Hepatocyte (in vitro differentiated cells): ENCODE data around the gene LMX1A. TPM values are rescaled to one million over a fixed set of nuclear protein-coding genes. Genes with fewer than 3 reads are reported as not detected.

Experiments
- DNase-seq: peaks from one replicate; pipeline ENCODE4 v3.0.0-alpha.2; 2016; ENCODE audit warnings: low spot score
- H2AFZ ChIP-seq: fragments of 200-600 bp; sonication (generic); 2 replicates; pipeline ENCODE4 v1.6.0; 2016; ENCODE audit warnings: antibody characterized with exemption, mild to moderate bottlenecking
- H3K27ac ChIP-seq: fragments of 200-600 bp; sonication (generic); 2 replicates; pipeline ENCODE4 v1.5.1; 2016; ENCODE audit warnings: mild to moderate bottlenecking
- H3K27me3 ChIP-seq: fragments of 200-600 bp; sonication (generic); 2 replicates; pipeline ENCODE4 v1.6.1; 2016
- H3K36me3 ChIP-seq: fragments of 200-600 bp; sonication (generic); replicated peaks from 2 replicates; pipeline ENCODE4 v1.5.1; 2016; ENCODE audit warnings: low read depth; ENCODE audit not compliant: insufficient read depth
- H3K4me1 ChIP-seq: fragments of 200-600 bp; sonication (generic); 2 replicates; pipeline ENCODE4 v1.5.1; 2016; ENCODE audit warnings: mild to moderate bottlenecking, moderate library complexity; ENCODE audit not compliant: insufficient read depth
- H3K4me2 ChIP-seq: fragments of 200-600 bp; sonication (generic); 2 replicates; pipeline ENCODE4 v1.6.0; 2016
- H3K4me3 ChIP-seq: fragments of 200-600 bp; sonication (generic); 2 replicates; pipeline ENCODE4 v1.5.1; 2016; ENCODE audit warnings: mild to moderate bottlenecking
- H3K79me2 ChIP-seq: fragments of 200-600 bp; sonication (generic); 2 replicates; pipeline ENCODE4 v1.6.0; 2017; ENCODE audit warnings: mild to moderate bottlenecking
- H3K9me2 ChIP-seq: fragments of 200-600 bp; sonication (generic); replicated peaks from 2 replicates; pipeline ENCODE4 v1.6.0; 2017; ENCODE audit warnings: mild to moderate bottlenecking; ENCODE audit not compliant: insufficient read depth
- H3K9me3 ChIP-seq: fragments of 200-600 bp; sonication (generic); 2 replicates; pipeline ENCODE4 v1.5.1; 2016; ENCODE audit warnings: low read depth, mild to moderate bottlenecking
- H4K20me1 ChIP-seq: fragments of 200-600 bp; sonication (generic); 2 replicates; pipeline ENCODE4 v1.6.0; 2016; ENCODE audit warnings: mild to moderate bottlenecking; ENCODE audit not compliant: insufficient read depth, poor library complexity, severe bottlenecking
- EZH2 ChIP-seq: fragments of 200-600 bp; sonication (generic); IDR thresholded peaks from 2 replicates; pipeline ENCODE4 v1.6.1; 2016; ENCODE audit warnings: antibody characterized with exemption, mild to moderate bottlenecking, borderline replicate concordance
- EZH2phosphoT487 ChIP-seq: fragments of 200-600 bp; sonication (generic); IDR thresholded peaks from one replicate; pipeline ENCODE4 v1.6.1; 2018; ENCODE audit warnings: antibody characterized with exemption, mild to moderate bottlenecking, low read depth, moderate library complexity; ENCODE audit not compliant: unreplicated experiment, severe bottlenecking
- WGBS: methylation state at CpG from one replicate; pipeline ENCODE4 v1.1.6; 2016; ENCODE audit warnings: low lambda C conversion rate; ENCODE audit errors: missing lambda C conversion rate; 5-methylcytosine and 5-hydroxymethylcytosine counted together
- polyA plus RNA-seq: library from polyadenylated mRNA; unstranded; fragments of >200 nt; fragmentation: Nextera tagmentation; extraction: Ambion mirVana; gene quantifications from 2 replicates; pipeline ENCODE4 v1.2.1, GENCODE V29; 2016
- total RNA-seq: library from RNA; depleted of rRNA; stranded (reverse); fragments of >200 nt; gene quantifications from 2 replicates; pipeline ENCODE4 v1.2.3, GENCODE V29; 2014
- TF ChIP-seq, protein P1 (sequence below): fragments of 200-600 bp; sonication (generic); IDR thresholded peaks from 2 replicates; pipeline ENCODE4 v1.5.1; 2016; ENCODE audit warnings: antibody characterized with exemption, mild to moderate bottlenecking; ENCODE audit not compliant: poor library complexity

The LMX1A gene
- total and polyA plus RNA-seq, 2 experiments from 2014 or later, result not detected

DNA sequence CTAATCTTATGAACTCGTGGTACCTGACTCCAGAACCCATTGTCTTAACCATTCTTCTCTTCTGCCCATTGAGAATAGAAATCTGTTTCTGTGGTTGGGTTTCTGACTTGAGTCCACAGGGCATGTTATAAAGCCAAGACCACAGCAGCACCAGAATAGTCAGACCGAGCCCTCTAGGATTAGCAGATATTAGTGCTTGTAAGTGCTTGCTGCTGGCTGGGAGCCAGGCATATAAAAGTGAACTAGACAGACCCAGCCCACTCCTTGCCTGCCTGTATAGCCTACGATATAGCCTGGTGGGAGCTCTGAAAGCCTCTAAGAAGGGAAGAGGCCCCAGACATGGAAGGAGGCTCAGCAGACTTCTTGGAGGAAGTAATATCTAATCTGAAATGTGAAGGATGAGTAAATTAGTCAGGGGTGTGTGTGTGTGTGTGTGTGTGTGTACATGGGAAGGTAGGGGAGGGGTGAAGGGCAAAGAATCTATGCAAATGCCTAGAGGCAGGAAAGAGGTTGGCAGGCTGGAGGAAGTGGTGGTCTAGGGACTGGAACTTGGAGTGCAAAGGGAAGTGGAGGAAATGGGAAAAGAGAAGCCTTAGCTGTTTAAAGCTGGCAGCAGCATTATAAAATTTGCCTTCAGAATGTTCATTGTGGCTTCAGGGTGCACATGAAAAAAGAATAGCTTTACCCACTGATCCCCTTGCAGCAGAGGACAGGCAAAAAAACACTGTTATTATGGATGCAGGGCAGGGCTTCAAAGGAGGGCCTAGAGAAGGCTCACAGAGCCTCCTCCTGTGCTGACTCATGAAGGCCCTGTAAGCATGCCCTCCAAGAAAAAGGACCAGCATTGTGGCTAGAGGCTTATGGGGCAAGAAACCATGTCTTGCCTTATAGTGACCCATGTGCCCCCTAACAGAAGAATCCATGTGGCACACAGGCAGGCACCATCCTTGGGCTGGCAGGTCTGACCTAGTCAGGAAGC, 169.2 kb downstream of the LMX1A start:
- no peaks in the 10 kb centered on the region for H3K9me2 ChIP-seq
- peak; percentile 15 for DNase-seq
- no peaks in the 10 kb centered on the region for H3K27me3 ChIP-seq
- H3K4me1 ChIP-seq, result no peaks in the 10 kb centered on the region
- H2AFZ ChIP-seq, result no peak overlapping the region
- H3K27ac ChIP-seq, result no peak overlapping the region
- no peaks in the 10 kb centered on the region for H4K20me1 ChIP-seq
- TF ChIP-seq EZH2phosphoT487 (no peak), EZH2 (no peak)
- TF ChIP-seq, protein P1, sequence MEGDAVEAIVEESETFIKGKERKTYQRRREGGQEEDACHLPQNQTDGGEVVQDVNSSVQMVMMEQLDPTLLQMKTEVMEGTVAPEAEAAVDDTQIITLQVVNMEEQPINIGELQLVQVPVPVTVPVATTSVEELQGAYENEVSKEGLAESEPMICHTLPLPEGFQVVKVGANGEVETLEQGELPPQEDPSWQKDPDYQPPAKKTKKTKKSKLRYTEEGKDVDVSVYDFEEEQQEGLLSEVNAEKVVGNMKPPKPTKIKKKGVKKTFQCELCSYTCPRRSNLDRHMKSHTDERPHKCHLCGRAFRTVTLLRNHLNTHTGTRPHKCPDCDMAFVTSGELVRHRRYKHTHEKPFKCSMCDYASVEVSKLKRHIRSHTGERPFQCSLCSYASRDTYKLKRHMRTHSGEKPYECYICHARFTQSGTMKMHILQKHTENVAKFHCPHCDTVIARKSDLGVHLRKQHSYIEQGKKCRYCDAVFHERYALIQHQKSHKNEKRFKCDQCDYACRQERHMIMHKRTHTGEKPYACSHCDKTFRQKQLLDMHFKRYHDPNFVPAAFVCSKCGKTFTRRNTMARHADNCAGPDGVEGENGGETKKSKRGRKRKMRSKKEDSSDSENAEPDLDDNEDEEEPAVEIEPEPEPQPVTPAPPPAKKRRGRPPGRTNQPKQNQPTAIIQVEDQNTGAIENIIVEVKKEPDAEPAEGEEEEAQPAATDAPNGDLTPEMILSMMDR, result no peak
- no peaks in the 10 kb centered on the region for H3K79me2 ChIP-seq
- no peak overlapping the region for H3K4me3 ChIP-seq
- no peaks in the 10 kb centered on the region for H3K36me3 ChIP-seq
- WGBS, result 54% methylated on average over 3 of the region's 3 CpGs
- no peaks in the 10 kb centered on the region for H3K9me3 ChIP-seq
- H3K4me2 ChIP-seq, result no peak overlapping the region

DNA sequence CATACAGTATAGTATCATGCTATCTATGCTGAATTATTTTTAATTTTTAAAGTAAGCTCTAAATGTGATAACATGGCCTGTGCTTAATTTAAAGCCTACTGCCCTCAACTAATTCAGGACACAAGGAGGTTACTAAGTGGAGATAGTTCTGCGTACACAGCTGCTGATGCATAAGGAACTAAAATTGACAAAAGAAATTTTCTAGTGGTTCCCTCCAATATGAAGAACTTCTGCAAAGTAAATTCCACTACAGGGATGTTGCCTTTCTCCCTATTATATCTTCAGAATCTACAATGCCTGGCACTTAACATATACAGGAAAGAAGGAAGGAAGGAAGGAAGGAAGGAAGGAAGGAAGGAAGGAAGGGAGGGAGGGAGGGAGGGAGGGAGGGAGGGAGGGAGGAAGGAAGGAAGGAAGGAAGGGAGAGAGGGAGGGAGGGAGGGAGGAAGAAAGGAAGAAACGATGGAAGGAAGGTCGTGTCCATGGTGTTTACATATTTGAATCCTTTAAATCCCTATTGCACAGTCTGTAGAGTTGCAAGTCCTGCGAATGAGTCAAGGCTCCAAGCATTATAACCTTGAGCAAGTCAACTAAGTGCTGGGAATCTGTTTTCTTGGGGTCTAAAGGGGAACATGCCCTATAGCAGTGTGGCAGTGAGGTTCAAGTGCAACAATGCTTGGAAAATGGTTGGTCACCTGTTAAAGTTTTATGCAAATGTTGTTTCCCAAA, 171.2 kb downstream of the LMX1A start:
- Histone ChIP-seq H3K9me2 (no peaks in the 10 kb centered on the region), H3K27ac (no peak overlapping the region), H3K9me3 (no peaks in the 10 kb centered on the region), H4K20me1 (no peaks in the 10 kb centered on the region), H3K36me3 (no peaks in the 10 kb centered on the region), H3K4me1 (no peaks in the 10 kb centered on the region), H3K4me3 (no peak overlapping the region), H3K27me3 (no peaks in the 10 kb centered on the region), H3K4me2 (no peak overlapping the region), H3K79me2 (no peaks in the 10 kb centered on the region), H2AFZ (no peak overlapping the region)
- TF ChIP-seq EZH2 (no peak), EZH2phosphoT487 (no peak)
- 50% methylated on average over 3 of the region's 4 CpGs for WGBS
- DNase-seq, result no peak

DNA sequence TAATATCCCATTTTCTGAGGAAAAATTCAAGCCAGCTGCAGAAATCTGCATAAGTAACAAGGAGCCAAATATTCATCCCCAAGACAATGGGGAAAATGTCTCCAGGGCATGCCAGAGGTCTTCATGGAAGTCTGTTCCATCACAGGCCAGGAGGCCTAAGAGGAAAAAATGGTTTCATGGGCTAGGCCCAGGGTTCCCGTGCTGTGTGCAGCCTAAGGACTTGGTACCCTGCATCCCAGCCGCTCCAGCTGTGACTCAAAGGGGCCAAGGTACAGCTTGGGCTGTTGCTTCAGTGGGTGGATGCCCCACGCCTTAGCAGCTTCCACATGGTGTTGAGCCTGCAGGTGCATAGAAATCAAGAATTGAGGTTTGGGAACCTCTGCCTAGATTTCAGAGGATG, 173.5 kb downstream of the LMX1A start:
- H3K4me3 ChIP-seq, result no peak overlapping the region
- H3K27ac ChIP-seq, result no peak overlapping the region
- WGBS, result 79% methylated on average over 3 of the region's 3 CpGs
- no peaks in the 10 kb centered on the region for H3K79me2 ChIP-seq
- no peaks in the 10 kb centered on the region for H3K9me3 ChIP-seq
- H3K36me3 ChIP-seq, result no peaks in the 10 kb centered on the region
- H3K27me3 ChIP-seq, result no peaks in the 10 kb centered on the region
- H3K4me1 ChIP-seq, result no peaks in the 10 kb centered on the region
- no peak overlapping the region for H2AFZ ChIP-seq
- TF ChIP-seq, protein P1, result no peak
- TF ChIP-seq EZH2 (no peak), EZH2phosphoT487 (no peak)
- DNase-seq, result no peak
- H3K4me2 ChIP-seq, result no peak overlapping the region
- H3K9me2 ChIP-seq, result no peaks in the 10 kb centered on the region
- no peaks in the 10 kb centered on the region for H4K20me1 ChIP-seq

DNA sequence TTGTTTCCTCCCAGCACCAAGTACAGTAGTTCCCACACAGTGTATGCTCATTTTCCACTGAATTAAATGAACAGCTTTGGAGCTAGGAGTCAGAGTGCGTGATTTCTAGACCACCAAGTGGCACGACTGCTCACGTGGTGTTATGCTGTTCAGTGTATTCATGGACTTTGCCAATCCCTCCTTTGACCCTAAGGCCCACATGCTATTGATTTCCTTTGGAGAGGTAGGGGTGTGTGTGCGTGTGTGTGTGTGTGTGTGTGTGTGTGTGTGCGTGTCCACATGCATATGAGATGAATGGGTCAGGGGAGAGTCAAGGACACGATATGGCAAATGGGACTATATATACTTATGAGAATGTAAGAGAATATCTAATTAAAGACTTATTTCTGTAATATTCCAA, 177.2 kb downstream of the LMX1A start:
- TF ChIP-seq EZH2phosphoT487, result no peak
- TF ChIP-seq, protein P1, result no peak
- TF ChIP-seq EZH2, result no peak
- no peaks in the 10 kb centered on the region for H3K27me3 ChIP-seq
- H3K36me3 ChIP-seq, result no peaks in the 10 kb centered on the region
- no peak overlapping the region for H2AFZ ChIP-seq
- H4K20me1 ChIP-seq, result no peaks in the 10 kb centered on the region
- DNase-seq, result no peak
- H3K9me3 ChIP-seq, result no peaks in the 10 kb centered on the region
- no peak overlapping the region for H3K4me3 ChIP-seq
- H3K79me2 ChIP-seq, result no peaks in the 10 kb centered on the region
- no peak overlapping the region for H3K27ac ChIP-seq
- 73% methylated on average over 6 of the region's 6 CpGs for WGBS
- H3K9me2 ChIP-seq, result no peaks in the 10 kb centered on the region
- no peak overlapping the region for H3K4me2 ChIP-seq
- no peaks in the 10 kb centered on the region for H3K4me1 ChIP-seq
